GM18502 (cell line): ENCODE results near the gene IARS1.

Experiments
- ATAC-seq: cut with Tn5 transposase; IDR thresholded peaks from one replicate; pipeline ENCODE4 v1.9.1; 2021; ENCODE audit warnings: mild to moderate bottlenecking; ENCODE audit not compliant: unreplicated experiment, poor library complexity

IARS1 gene

GRCh38 chr9:92293452-92294296, at the start of gene IARS1:
Gene IARS1 (minus strand): TSS chr9:92293697. CDS start chr9:92289419, 4,278 bp downstream.
- ATAC-seq = peak; percentile 96

GRCh38 chr9:92342825-92343488, 49.5 kb upstream of the IARS1 start:
- ATAC-seq = no peak

- no peak for ATAC-seq
Observed at GRCh38 chr9:92341578-92341977, 48.1 kb upstream of the IARS1 start.

GRCh38 chr9:92333282-92333634, 39.8 kb upstream of the IARS1 start:
- no peak for ATAC-seq

- no peak for ATAC-seq
Observed at GRCh38 chr9:92332577-92333281, 39.2 kb upstream of the IARS1 start.

GRCh38 chr9:92328225-92328624, 34.7 kb upstream of the IARS1 start:
- ATAC-seq = no peak

- no peak for ATAC-seq
Observed at GRCh38 chr9:92327283-92327850, 33.9 kb upstream of the IARS1 start.

GRCh38 chr9:92325991-92326500, 32.5 kb upstream of the IARS1 start:
- ATAC-seq = peak; percentile 3

- peak; percentile 94 for ATAC-seq
Observed at GRCh38 chr9:92325269-92325990, 31.9 kb upstream of the IARS1 start, which contains the start of the genes CENPP and NOL8. Gene CENPP (plus strand): TSS chr9:92325953. Gene NOL8 (minus strand): TSS chr9:92325350. CDS start chr9:92324161, 1,189 bp downstream.

GRCh38 chr9:92324889-92325268, 31.4 kb upstream of the IARS1 start:
- ATAC-seq = peak; percentile 17

- no peak for ATAC-seq
Observed at GRCh38 chr9:92324431-92324830, 30.9 kb upstream of the IARS1 start.

- no peak for ATAC-seq
Observed at GRCh38 chr9:92315456-92315855, 22.0 kb upstream of the IARS1 start.

GRCh38 chr9:92313624-92314012, 20.1 kb upstream of the IARS1 start:
- ATAC-seq = no peak

- no peak for ATAC-seq
Observed at GRCh38 chr9:92312887-92313623, 19.6 kb upstream of the IARS1 start.

- ATAC-seq = no peak
Observed at GRCh38 chr9:92310562-92310961, 17.1 kb upstream of the IARS1 start.

- no peak for ATAC-seq
Observed at GRCh38 chr9:92308893-92309292, 15.4 kb upstream of the IARS1 start.

- ATAC-seq = no peak
Observed at GRCh38 chr9:92300936-92301335, 7.4 kb upstream of the IARS1 start.

- ATAC-seq = no peak
Observed at GRCh38 chr9:92299116-92299515, 5.6 kb upstream of the IARS1 start.

GRCh38 chr9:92298036-92298435, 4.5 kb upstream of the IARS1 start:
- no peak for ATAC-seq
